RKO (cell line): ENCODE results near the gene WIPF2.
"Not testable (repeated sequence)": the region's sequence is repeated elsewhere in the genome, so short reads cannot be mapped to it uniquely, and the experiment has no call there.

Experiments
- DNase-seq: peaks from one replicate; pipeline ENCODE4 v3.0.0-alpha.2; 2016; ENCODE audit warnings: low spot score

Gene WIPF2

DNA sequence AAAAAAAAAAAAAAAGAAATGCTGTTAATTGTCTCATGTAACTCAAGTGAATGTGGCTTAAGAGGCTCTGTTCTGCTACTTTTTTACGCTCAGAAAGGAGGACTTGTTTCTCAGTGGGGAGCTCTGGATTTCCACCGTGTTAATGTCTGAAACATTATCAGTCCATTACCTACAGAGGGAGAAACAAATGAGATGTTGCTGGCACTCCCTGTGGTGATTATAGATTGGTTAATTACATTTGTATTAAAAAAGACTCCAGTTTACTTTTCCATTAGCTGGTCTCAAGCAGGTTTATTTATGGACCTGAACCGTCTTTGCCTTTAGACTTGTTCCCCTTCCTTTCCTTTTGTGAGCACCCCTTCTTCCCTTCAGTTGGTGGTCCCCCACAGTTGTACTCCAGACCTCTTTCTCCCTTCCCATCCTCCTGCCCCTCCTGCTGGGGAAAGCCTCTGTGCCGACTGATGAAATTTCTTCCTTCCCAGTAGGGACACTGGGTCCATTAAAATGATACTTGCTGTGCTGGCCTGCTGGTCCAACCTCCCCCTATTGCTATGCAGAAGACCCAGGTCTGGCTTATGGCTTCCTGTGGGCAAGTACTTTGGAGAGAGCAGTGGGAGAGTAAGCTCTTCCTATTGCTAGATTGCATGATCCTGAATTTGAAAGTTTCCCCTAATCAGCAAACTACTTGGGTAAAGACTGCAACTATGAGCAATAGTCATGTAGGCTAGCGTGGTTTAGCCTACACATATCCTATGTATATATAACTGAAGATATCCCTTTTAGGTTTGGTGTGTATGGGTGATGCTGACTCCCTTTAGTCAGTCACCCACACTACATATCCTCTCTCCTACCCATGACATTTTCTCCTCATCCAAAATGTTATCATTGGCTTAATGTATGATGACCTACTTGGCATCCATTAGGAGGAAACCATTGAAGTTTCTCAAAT, 76.7 kb downstream of the WIPF2 start:
- DNase-seq, result no peak

DNA sequence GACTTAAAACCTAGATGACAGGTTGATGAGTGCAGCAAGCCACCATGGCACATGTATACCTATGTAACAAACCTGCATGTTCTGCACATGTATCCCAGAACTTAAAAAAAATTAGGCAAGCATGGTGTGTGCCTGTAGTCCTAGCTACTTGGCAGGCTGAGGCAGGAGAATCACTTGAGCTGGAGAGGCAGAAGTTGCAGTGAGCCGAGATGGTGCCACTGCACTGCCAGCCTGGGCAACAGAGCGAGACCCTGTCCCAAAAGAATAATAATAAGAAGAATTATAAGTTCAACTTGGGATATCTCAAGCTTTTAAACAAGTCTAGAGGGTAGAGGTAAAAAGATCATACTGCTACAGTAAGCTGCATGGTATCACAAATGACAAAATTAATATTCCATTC, 78.4 kb downstream of the WIPF2 start:
- DNase-seq, result no peak

DNA sequence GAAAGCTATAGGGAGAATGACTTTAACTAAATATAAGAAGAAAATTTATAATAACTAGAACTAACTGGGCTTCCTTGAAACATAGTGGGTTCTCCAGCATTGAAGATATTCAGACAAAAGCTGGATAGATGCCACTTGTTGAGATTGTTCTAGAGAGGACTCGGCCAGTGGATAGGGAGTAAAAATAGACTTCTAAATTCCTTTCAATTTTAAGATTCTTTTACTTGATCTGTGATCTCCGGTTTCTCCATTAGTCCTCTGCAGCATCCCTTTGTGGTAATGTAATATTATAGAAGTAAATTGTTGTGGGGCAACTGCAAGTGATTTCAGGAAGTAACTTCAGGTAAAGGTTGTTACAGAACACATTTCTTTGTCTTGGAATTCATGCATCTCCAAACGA, 79.6 kb downstream of the WIPF2 start:
- DNase-seq, result no peak

DNA sequence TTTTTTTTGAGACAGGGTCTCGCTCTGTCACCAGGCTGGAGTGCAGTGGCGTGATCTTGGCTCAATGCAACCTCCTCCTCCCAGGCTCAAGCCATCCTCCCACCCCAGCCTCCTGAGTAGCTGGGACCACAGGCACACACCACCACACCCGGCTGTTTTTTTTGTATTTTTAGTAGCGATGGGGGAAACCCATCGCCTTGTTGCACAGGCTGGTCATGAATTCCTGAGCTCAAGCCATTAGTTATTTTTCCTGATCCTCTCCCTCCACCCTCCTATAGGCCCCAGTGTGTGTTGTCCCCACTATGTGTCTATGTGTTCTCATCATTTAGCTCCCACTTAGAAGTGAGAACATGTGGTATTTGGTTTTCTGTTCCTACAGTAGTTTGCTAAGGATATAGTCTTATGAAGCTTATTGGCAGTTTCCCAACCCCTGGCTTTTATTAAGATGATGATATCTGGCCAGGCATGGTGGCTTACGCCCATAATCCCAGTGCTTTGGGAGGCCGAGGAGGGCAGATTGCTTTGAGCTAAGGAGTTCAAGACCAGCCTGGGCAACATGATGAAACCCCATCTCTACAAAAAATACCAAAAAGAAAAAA, 80.2 kb downstream of the WIPF2 start:
- not testable (repeated sequence) for DNase-seq

DNA sequence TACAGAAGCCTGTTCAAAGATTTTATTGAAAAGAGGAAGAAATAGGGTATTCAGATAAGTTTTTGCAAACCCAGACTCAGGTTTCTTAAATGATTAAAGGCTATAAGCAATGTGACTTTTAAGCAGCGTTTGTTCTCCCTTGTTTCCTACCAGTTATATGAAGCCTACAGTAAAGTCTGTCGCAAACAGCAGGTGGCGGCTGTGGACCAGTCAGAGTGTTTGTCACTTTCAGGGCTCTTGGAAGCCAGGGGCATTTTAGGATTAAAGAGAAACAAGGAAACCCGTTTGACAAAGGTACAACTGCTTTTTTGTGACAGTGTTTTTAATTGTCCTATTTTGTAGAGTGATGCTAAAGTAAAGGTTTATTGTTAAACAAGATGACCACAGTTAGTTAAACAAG, 82.2 kb downstream of the WIPF2 start:
- DNase-seq, result no peak

DNA sequence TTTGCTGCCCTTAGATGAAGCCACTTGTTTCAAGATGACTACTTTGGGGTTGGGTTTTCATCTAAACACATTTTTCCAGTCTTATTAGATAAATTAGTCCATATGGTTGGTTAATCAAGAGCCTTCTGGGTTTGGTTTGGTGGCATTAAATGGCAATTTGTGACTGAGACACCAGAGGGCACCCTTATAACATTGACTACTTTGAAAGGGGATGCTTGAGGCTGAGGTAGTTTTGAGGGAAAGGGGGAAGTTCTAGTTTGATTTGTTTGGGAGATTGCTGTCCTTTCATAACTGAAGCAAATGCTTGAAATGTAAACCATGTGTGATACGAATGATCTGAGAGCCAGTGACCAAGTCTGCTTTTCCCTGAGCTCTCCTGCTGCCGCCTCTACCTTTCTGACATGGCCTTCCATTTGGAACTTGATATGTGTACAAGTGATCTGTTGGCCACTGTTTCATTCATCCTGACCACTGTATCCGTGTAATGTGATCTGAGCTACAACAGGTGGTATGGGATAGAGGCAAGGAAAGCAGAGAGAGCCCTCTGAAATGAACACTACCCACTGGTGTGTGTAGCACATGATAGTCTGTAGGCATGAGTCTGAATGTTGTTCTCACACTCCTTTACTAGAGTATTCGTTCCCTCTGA, 84.0 kb downstream of the WIPF2 start:
- DNase-seq, result peak; percentile 58

DNA sequence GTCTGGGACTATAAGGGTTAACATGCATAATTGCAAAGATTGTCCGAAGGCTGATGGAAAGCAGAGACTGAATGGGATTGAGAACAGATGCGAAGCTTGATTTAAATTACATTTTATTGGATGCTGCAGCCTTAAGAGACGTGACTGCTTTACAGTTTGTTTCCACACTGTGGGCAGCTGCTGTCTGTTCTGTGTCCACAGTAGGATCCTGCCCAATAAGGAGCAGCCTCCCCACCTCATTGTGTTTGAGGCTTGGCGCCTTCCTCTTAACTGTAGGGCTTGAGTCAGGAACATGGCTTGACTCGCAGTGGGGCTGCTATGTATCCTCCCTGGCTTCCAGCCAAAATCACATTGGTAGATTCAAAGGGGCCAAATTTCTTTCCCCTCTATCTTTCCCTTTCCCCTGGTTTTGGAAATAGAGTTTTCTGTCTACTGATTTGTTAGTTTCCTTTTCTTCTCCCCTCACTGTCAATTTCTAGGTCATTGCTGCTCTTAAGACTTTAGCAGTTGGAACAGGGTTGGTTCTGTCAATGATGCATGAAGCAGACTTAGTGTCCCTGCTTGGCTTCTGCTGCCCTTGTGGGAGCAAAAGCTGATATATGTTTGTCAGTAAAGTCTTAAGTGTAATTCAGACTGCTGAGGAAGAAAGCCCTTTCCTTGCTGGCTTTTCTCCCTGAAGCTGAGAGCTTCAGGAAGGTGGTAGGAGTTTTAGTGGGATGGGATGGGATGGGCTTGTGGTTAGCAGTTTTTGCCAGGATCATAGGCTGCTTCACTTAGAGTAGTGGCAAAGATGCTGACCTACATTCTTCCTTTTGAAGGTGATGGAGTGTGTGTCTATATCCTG, 84.8 kb downstream of the WIPF2 start:
- DNase-seq, result no peak

DNA sequence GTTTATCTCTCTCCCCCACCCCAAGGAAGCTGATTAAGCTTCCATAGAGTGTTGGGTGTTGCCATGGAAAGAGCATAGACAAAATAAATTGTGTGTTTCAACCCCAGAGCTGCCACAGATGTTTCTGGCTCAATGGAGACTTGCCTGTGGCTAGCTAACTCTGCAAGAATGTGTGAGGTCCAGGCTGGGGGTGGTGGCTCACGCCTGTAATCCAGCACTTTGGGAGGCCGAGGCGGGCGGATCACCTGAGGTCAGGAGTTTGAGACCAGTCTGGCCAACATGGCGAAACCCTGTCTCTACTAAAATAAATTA, 85.4 kb downstream of the WIPF2 start:
- DNase-seq, result not testable (repeated sequence)

DNA sequence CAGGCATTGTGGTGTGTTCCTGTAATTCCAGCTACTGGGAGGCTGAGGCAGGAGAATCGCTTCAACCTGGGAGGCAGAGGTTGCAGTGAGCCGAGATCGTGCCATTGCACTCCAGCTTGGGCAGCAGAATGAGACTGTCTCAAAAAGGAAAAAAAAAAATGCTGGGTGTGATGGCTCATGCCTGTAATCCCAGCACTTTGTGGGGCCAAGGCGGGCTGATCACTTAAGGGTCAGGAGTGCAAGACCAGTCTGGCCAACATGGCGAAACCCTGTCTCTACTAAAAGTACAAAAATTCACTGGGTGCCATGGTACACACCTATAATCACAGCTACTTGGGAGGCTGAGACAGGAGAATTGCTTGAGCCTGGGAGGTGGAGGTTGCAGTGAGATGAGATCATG, 85.8 kb downstream of the WIPF2 start:
- DNase-seq, result not testable (repeated sequence)

DNA sequence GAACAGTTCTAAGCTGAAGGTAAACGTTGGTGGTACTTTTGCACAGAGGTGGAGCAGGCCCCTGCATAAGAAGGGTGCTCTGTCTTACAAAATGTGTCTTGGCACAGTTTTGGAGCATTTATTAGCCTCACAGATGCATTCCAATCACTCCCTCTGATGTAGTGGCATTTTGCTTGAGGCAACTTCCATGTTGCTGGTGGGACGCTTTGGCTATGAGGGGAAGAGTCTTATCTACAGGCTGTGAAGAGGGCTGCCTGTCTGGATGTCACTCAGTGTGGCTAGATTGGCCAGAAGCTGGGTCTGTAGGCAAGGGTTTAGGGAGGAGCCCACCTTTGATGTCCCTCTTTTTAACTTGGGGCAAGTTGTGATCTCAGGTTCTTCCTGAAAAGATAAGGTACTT, 87.3 kb downstream of the WIPF2 start:
- DNase-seq, result no peak

DNA sequence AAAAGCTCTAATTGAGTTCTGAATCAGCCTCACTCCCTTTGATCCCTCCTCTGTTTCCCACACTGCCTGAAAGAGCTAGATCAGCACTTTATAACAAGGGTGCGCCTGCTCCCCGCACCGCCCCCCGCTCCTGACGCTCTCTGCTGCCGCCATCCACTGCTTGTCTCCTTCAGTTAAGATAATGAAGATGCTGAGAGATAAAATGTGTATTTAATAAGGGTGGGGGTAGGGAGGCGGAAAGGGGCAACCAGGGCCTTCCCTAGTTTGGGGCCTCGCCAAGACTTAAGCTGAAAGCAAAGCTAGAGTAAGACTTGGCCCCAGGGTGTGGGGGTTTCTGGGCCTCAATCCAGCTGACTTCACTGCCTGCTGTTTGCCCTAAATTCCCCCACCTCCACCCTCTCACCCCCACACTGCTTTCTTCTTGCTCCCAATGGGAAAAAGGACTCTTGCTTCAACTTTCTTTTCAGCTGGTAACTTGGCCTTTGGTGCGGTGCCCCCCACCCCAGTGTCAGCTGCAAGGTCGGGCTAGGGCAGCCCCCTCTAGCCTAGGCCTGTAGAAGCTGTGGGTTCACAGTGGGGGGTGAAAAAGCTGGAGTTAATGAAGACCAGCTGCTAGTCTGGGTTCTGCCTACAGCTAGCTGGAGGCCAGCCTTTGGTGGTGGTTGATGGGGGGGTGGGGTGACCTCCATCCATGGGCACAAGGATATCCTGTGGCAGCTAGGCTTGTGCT, 88.1 kb downstream of the WIPF2 start:
- DNase-seq, result no peak

DNA sequence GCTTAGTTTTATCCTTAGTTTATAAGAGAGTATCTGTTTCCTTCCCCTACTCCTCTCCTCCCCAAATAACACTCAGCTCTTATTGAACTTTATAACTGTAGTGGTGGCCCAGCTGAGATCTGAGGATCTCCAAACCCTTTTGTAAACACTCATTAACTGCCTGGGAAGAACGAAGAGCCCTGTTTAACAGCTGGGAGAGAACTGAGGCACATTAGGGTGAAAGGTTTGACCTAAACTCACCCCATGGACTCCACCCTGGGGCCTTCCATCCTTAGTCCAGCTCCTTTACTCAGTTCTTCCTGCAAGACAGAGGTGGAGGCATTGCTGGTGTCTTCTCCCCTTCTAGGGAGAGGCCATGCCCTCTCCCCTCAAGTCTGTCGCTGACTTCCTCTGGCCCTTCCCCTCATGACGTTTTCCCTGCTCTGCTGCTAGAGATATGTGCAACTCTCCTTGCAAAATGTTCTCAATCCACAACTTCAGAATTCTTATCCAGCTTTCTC, 88.7 kb downstream of the WIPF2 start:
- no peak for DNase-seq

DNA sequence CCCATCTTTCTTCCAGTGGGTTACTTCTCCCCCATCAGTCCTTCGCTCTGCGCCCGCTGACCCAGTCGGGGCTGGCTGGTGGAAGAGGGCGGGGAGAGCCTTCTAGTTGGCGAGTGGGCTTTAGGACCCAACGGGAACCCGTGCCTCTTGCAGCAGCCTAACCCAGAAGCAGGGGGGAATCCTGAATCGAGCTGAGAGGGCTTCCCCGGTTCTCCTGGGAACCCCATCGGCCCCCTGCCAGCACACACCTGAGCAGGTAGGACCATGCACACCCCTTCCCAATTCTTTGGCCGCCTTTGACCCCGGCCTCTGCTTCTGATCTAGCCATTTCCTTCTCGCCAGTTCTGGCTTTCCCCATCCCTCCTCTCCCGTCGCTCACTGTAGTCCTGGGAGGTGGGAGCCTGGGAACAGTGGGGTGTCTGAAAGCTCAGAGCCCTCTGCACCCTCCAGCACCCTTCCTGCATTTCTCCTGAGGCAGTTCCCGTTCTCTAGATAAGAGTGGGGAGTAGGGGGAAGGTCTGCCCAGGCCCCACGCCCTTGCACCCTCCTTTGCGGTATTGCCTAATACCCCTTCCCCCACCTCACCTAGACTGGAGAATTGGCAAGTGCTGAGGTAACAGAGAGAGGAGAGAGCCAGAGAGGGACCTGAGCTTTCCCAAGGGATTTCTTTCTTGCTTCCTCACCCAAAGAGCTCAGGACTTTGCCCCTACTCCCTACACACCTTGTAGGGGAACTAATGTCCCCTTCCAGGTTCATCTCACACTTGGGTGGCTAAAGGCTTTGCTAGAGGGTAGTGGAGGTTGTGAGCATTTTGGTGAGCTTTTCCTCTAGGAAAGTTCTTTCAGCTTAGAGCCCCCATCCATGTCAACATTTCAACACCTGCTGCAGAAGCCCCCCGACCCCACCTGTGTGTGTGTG, 90.2 kb downstream of the WIPF2 start, which contains the start of gene RARA:
Gene RARA (plus strand): TSS at position 150 of the 918 bp plus-strand sequence. CDS start 22,039 bp downstream, outside the sequence.
- DNase-seq, result no peak

DNA sequence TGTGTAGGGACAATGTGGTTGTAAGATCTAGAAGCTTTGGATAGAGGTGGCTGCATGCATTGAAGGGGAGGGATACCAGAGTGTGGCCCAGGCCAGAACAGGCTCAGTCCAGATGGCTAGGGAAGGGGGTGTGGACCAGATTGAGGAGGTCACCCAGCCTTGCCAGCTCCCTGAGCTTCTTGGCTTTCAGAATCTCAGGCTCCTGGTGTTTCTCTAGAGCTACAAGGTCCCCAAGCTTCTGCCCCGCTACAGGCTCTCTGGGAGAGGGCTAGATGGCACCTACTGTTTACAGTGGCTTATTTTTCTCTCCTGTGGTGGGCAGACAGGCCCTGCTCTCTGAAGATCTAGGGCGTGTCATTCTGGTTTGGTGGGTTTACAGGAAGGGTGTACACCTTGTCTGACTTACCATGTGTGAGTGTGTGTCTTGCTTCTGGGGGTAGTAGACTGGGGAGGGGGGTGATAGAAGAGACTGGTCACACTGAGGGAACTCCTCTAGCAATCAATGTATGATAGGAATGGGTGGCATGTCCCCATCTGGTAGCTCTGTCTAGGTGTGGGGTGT, 90.9 kb downstream of the WIPF2 start:
- no peak for DNase-seq

DNA sequence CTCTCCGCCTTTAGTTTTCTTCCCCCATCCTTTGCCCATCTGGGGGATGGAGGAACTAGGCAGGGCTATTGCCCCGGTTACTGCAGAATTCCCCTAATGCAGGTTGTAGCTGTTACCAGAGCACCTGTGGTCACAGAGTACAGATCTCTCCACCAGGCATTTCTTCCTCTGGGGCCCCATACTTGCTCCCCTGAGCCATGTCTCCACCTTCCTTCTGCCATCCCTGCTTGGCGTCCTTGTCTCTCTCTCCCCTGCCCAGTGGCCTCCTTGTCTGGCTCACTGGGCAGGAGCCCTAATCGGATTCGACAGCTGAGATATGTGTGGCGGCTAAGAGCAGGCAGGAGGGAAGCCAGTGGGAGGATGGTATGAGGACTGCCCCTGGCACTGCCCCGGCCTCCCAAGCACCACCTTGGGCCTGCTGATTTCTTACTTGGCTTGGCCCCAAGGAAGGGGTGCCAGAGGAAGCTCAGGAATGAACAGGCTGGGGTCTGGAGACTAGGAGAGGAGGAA, 91.8 kb downstream of the WIPF2 start:
- no peak for DNase-seq

DNA sequence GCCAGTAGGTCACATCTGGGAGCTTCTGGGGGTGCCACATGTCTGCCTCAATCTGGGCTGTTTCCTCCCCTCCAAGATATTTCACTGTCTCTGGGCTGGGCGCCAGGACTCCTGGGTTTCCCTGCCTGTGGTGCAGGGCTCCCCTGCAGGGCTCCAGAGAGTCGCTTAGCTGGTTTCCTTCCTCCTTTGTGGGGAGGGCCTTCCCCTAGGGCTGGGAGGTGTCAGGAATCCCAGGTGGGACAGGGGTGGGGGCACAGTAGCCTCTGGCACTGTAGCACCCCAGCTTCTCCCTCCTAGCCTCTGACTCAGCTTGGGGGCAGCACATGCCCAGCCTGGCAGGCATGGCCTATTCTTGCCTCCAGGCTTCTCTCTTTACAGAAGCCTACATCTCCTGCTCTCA, 92.5 kb downstream of the WIPF2 start:
- no peak for DNase-seq

DNA sequence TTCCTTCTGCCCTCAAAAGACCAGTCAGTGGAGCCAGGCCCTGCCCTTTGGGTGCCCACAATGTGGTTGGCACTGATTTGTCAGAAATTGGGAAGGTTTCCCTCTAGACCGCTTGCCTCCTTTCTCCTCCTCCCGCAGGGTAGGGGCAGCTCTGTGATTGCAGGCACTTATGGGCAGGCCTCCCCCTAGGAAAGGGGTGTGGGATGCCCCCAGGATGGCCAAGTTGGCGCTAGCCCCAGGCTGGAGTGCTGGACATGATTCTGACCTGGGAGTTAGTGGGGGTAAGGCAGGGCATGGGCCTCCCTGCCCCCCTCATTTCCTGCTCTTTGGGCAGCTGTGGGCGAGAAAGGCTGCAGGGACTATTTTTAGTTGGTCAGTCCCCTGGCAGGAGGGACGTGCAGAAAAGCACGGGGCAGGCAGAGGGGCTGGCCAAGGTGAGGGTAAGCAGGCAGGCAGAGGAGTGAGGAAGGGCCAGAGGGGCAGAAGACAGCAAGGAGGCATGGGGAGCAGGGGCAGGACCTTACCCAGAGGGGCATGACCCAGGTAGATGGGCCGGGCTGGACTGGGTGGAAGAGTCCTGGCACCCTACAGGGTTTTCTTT, 93.1 kb downstream of the WIPF2 start:
- DNase-seq, result no peak

DNA sequence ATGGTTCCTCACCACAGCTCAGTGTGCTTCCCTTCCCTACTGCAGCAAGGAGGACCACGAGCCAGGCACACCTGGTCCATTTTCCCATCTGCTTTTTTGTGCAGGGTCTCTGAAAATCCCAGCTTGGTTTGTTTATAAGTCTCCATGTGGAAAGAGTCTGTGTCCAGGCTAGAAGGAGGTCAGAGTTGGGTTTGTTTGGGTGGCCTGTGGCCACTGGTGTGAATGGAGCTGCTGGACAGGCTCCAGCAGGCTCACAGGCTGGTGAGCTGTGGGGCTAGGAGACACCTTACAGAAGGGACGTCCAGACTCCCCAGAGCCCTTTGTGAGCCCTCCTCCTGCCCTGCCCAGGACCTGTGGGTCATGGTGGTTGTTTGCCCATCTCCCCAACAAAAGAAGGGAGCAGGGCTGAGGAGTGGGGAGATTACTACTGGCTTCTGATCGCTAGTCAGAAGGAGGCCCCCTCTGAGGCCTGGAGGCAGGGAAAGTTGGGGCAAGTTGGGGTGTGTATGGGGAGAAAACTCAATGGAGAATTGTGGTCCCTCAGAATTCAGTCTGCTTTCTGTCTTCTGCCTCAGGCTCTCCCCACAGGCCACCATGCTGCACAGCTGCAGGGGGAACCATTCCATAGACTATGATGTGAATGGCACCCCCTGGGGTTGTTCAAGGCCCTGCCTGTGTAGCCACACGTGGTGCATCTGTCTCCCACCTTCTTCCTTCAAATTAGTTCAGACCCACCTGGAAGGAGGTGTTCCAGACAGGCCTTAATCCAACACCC, 94.0 kb downstream of the WIPF2 start:
- DNase-seq, result no peak
